ENCODE measurements around the gene KCNT1. TPM values are rescaled to one million over a fixed set of nuclear protein-coding genes. Genes with fewer than 3 reads are reported as not detected.

The KCNT1 gene
- total RNA-seq, 2 donors from 2014 or later: under 0.01 TPM

DNA sequence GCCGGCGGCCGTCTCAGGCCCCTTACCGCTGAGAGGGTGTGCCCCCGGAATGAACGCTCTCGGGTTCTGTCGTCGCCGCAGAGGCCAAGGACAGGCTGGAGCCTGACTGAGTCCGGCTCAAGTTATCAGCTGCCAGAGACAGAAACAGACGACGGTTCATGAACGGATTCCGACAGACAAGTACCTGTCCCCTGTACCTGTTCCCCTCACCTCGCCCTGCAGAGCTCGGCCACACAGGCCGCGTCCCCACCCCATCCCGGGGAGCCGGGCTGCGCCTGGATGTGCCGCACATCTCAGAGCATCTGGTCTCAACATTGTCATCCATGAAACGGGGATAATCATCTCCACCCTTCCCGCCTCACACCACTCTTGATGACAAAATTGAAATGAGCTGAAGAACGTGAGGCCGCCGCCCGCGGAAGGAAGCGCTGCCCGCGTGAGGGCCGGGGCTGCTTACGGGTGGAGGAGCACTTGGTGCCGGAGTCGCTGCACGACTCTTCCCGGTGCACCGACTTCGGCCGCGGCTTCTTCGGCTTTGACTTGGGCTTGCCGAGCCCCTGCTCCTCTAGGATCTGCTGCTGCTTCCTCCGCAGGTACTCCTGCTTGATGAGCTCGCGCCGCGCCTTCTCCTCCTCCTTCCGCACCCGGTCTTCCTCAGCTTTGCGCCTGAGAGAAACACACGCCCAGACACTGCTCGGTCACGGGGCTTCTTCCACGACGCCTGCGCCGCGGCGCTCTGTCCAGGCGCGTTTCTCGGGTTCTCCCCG lies 116.1 kb downstream of the KCNT1 start:
- H3K27ac ChIP-seq: no peak overlapping the region
- TF ChIP-seq POLR2A (IDR thresholded peaks at IDR 0.05): no peak
- TF ChIP-seq, protein P1, sequence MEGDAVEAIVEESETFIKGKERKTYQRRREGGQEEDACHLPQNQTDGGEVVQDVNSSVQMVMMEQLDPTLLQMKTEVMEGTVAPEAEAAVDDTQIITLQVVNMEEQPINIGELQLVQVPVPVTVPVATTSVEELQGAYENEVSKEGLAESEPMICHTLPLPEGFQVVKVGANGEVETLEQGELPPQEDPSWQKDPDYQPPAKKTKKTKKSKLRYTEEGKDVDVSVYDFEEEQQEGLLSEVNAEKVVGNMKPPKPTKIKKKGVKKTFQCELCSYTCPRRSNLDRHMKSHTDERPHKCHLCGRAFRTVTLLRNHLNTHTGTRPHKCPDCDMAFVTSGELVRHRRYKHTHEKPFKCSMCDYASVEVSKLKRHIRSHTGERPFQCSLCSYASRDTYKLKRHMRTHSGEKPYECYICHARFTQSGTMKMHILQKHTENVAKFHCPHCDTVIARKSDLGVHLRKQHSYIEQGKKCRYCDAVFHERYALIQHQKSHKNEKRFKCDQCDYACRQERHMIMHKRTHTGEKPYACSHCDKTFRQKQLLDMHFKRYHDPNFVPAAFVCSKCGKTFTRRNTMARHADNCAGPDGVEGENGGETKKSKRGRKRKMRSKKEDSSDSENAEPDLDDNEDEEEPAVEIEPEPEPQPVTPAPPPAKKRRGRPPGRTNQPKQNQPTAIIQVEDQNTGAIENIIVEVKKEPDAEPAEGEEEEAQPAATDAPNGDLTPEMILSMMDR (IDR thresholded peaks at IDR 0.05): no peak
- intact Hi-C loops (cut with DNase I): no loop called here
- ATAC-seq (no peak), DNase-seq (no peak)
- 94 to 96% methylated on average over 58 to 65 of the region's 66 CpGs for WGBS, 2 donors
- H3K36me3 ChIP-seq (replicated peaks in 1 of 2; ENCODE audit: insufficient read depth in 1 of 2, low read depth in 2 of 2): peaks cover 0 to 55% of the 10 kb centered on the region in 2 donors
- H3K27me3 ChIP-seq: no peaks in the 10 kb centered on the region
- no peaks in the 10 kb centered on the region for H3K9me3 ChIP-seq
- H3K4me3 ChIP-seq: no peak overlapping the region
- H3K4me1 ChIP-seq: no peaks in the 10 kb centered on the region

DNA sequence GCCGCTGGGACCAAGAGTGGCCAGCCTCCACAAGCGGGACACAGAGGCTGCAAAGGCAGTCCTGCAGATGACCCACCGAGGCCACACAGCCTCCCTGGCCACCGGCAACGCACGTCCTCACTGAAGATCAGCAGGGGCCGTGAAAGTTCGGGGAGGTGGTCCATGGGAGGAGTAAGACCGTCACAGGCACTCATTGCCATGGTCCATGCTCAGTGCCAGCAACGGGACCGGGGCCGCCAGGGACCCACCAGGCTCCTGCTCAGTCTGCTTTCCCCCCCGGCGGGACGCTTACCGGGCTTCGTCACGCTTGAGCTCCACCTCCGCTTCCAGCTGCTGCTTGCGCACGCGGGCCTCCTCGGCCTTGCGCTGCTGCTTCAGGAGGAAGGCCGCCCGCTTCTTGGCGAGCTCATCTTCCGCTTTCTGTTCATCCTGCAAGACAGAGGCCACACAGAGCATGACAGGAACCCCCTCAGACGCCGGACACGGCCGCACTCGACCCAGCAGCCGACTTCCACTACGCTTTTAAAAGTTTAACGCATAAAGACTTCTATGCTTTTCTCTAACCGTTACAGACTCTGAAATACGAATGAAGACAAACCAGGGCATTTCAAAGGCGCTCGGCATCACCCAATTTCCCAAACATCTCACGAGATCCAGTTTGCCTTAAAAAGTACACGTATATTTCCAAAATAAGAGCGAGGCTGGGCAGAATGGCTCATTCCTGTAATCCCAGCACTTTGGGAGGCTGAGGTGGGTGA lies 116.9 kb downstream of the KCNT1 start:
- no peak overlapping the region for H3K4me3 ChIP-seq
- TF ChIP-seq, protein P1 (IDR thresholded peaks at IDR 0.05): no peak
- TF ChIP-seq POLR2A (IDR thresholded peaks at IDR 0.05): no peak
- no peaks in the 10 kb centered on the region for H3K4me1 ChIP-seq
- H3K36me3 ChIP-seq (replicated peaks in 1 of 2; ENCODE audit: insufficient read depth in 1 of 2, low read depth in 2 of 2): peaks cover 0 to 54% of the 10 kb centered on the region in 2 donors
- H3K27me3 ChIP-seq: no peaks in the 10 kb centered on the region
- no peak overlapping the region for H3K27ac ChIP-seq
- intact Hi-C loops (cut with DNase I): no loop called here
- no peaks in the 10 kb centered on the region for H3K9me3 ChIP-seq
- ATAC-seq (no peak), DNase-seq (no peak)
- 95 to 98% methylated on average over 34 to 43 of the region's 43 CpGs for WGBS, 2 donors

DNA sequence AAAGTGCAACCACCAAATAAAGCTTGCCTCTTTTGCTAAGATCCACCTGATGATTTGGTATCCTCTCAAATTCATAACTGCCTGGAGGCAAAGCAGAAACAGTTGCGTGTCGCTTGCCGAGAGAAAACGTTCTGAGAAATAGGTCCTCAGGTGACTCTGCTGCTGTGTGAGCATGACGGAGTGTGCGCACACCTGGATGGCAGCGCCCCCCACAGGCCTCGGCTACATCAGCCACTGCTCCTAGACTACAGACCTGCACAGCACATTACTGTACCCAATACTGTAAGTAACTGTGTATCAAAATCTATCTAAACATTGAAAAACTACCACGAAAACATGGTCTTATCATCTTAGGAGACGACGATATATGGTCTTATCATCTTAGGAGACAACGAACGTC lies 117.9 kb downstream of the KCNT1 start:
- Histone ChIP-seq H3K27me3 (no peaks in the 10 kb centered on the region), H3K36me3 (replicated peaks in 1 of 2; ENCODE audit: insufficient read depth in 1 of 2, low read depth in 2 of 2) (peaks cover 0 to 49% of the 10 kb centered on the region in 2 donors), H3K4me1 (no peaks in the 10 kb centered on the region), H3K4me3 (no peak overlapping the region), H3K9me3 (no peaks in the 10 kb centered on the region), H3K27ac (no peak overlapping the region)
- no peak for TF ChIP-seq POLR2A (IDR thresholded peaks at IDR 0.05)
- TF ChIP-seq, protein P1 (IDR thresholded peaks at IDR 0.05): no peak
- no peak for DNase-seq
- WGBS, 2 donors: 87 to 92% methylated on average over 13 of the region's 13 CpGs
- no peak for ATAC-seq
- intact Hi-C loops (cut with DNase I): no loop called here

DNA sequence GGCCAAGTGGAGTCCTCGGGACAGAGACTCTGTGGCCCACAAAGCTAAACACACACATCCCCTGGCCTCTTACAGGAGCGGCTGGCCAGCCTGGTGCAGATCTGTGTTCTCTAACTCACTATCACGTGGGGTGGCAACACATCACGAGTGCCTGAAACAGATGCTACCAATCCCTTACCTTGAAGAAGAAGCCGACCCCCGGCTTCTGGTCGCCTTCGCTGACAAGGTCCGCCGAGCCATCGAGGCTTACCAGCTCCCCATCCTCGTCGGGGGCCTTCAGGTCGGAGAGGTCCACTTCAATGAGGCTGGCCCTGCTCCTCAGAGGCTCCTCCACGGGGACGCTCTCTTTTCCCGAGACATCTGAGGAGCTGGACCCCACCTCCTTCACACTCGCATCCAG lies 118.7 kb downstream of the KCNT1 start:
- no peaks in the 10 kb centered on the region for H3K27me3 ChIP-seq
- H3K4me3 ChIP-seq: no peak overlapping the region
- no peak overlapping the region for H3K27ac ChIP-seq
- intact Hi-C loops (cut with DNase I): no loop called here
- DNase-seq (no peak), ATAC-seq (no peak)
- H3K4me1 ChIP-seq: no peaks in the 10 kb centered on the region
- H3K9me3 ChIP-seq: no peaks in the 10 kb centered on the region
- 91 to 94% methylated on average over 16 to 18 of the region's 18 CpGs for WGBS, 2 donors
- H3K36me3 ChIP-seq (replicated peaks in 1 of 2; ENCODE audit: insufficient read depth in 1 of 2, low read depth in 2 of 2): peaks cover 0 to 45% of the 10 kb centered on the region in 2 donors
- no peak for TF ChIP-seq POLR2A (IDR thresholded peaks at IDR 0.05)
- TF ChIP-seq, protein P1 (IDR thresholded peaks at IDR 0.05): no peak
